ENCODE measurements around the gene UGT2B7. TPM values are rescaled to one million over a fixed set of nuclear protein-coding genes. Genes with fewer than 3 reads are reported as not detected.

Gene UGT2B7
- total and polyA plus RNA-seq, 2 donors (not counting 1 experiment from before 2014, with no cell fraction given) = not detected

GRCh38 chr4:69056921-69057550 is 39.2 kb upstream of the UGT2B7 start:
- intact Hi-C loops (cut with micrococcal nuclease) = no loop called here
- Histone ChIP-seq H3K79me2 (ENCODE audit: control insufficient read depth, insufficient read depth, low read length) (no peaks in the 10 kb centered on the region), H3K4me3 (ENCODE audit: control extremely low read depth in 1 of 5, extremely low read depth in 1 of 5, insufficient read depth in 1 of 5, low read depth in 2 of 5, low read length in 4 of 5) (no peak overlapping the region), H3K27me3 (replicated peaks in 1 of 4; ENCODE audit: control extremely low read depth in 1 of 4, control insufficient read depth in 3 of 4, insufficient read depth in 4 of 4, low read length in 3 of 4) (no peaks in the 10 kb centered on the region), H4K20me1 (ENCODE audit: control insufficient read depth, insufficient read depth, low read length, poor library complexity, severe bottlenecking) (no peaks in the 10 kb centered on the region), H3K4me2 (replicated peaks; ENCODE audit: low read depth, low read length, poor library complexity, severe bottlenecking) (no peak overlapping the region), H3K27ac (ENCODE audit: low read length in 2 of 2) (no peak overlapping the region), H3K9me3 (ENCODE audit: control extremely low read depth in 1 of 3, control insufficient read depth in 2 of 3, insufficient read depth in 1 of 3, low read length in 2 of 3) (no peaks in the 10 kb centered on the region), H3K9ac (ENCODE audit: low read length) (no peak overlapping the region), H3K4me1 (ENCODE audit: control insufficient read depth in 2 of 2, insufficient read depth in 2 of 2, low read length in 2 of 2) (no peaks in the 10 kb centered on the region), H3K36me3 (replicated peaks in 1 of 2; ENCODE audit: control extremely low read depth in 1 of 2, control insufficient read depth in 1 of 2, extremely low read depth in 1 of 2, insufficient read depth in 2 of 2, low read length in 1 of 2) (no peaks in the 10 kb centered on the region), H2AFZ (ENCODE audit: insufficient read depth, low read depth, low read length, poor library complexity, severe bottlenecking) (no peak overlapping the region)
- Mint-ChIP-seq H3K27me3 (no peaks in the 10 kb centered on the region), H3K4me1 (no peaks in the 10 kb centered on the region), H3K4me3 (no peak overlapping the region), H3K27ac (no peak overlapping the region), H3K9me3 (ENCODE audit: insufficient read depth) (no peaks in the 10 kb centered on the region)
- WGBS (ENCODE audit: insufficient coverage) = 0% methylated on average over 1 of the region's 4 CpGs
- ChIA-PET CTCF (no interaction called here), POLR2A (no interaction called here)
- DNase-seq (no peak), ATAC-seq (ENCODE audit: low read depth) (no peak)
- no peak for TF ChIP-seq EZH2 (IDR thresholded peaks at IDR 0.05; ENCODE audit: borderline replicate concordance, insufficient read depth, low read depth, low read length, poor library complexity, severe bottlenecking)
- no peak for TF ChIP-seq CTCF (IDR thresholded peaks at IDR 0.05)

GRCh38 chr4:69057620-69058409 is 38.5 kb upstream of the UGT2B7 start:
- no peaks in the 10 kb centered on the region for H3K27me3 ChIP-seq (replicated peaks in 1 of 4; ENCODE audit: control extremely low read depth in 1 of 4, control insufficient read depth in 3 of 4, insufficient read depth in 4 of 4, low read length in 3 of 4)
- TF ChIP-seq EZH2 (IDR thresholded peaks at IDR 0.05; ENCODE audit: borderline replicate concordance, insufficient read depth, low read depth, low read length, poor library complexity, severe bottlenecking) (no peak), CTCF (IDR thresholded peaks at IDR 0.05) (no peak)
- H3K4me2 ChIP-seq (replicated peaks; ENCODE audit: low read depth, low read length, poor library complexity, severe bottlenecking) = no peak overlapping the region

More at GRCh38 chr4:69057620-69058409, 38.5 kb upstream of the UGT2B7 start:
- no peaks in the 10 kb centered on the region for H3K4me1 ChIP-seq (ENCODE audit: control insufficient read depth in 2 of 2, insufficient read depth in 2 of 2, low read length in 2 of 2)
- H3K9ac ChIP-seq (ENCODE audit: low read length) = no peak overlapping the region
- H3K9me3 ChIP-seq (ENCODE audit: control extremely low read depth in 1 of 3, control insufficient read depth in 2 of 3, insufficient read depth in 1 of 3, low read length in 2 of 3) = no peaks in the 10 kb centered on the region
- no peak for DNase-seq
- no peaks in the 10 kb centered on the region for H4K20me1 ChIP-seq (ENCODE audit: control insufficient read depth, insufficient read depth, low read length, poor library complexity, severe bottlenecking)
- H3K4me3 ChIP-seq (ENCODE audit: control extremely low read depth in 1 of 5, extremely low read depth in 1 of 5, insufficient read depth in 1 of 5, low read depth in 2 of 5, low read length in 4 of 5) = no peak overlapping the region
- H3K27me3 Mint-ChIP-seq = no peaks in the 10 kb centered on the region
- H3K27ac ChIP-seq (ENCODE audit: low read length in 2 of 2) = no peak overlapping the region
- WGBS (ENCODE audit: insufficient coverage) = 69% methylated on average over 3 of the region's 5 CpGs
- ATAC-seq (ENCODE audit: low read depth) = no peak
- H3K9me3 Mint-ChIP-seq (ENCODE audit: insufficient read depth) = no peaks in the 10 kb centered on the region
- H3K27ac Mint-ChIP-seq = no peak overlapping the region
- no peaks in the 10 kb centered on the region for H3K4me1 Mint-ChIP-seq
- H3K4me3 Mint-ChIP-seq = no peak overlapping the region
- H3K36me3 ChIP-seq (replicated peaks in 1 of 2; ENCODE audit: control extremely low read depth in 1 of 2, control insufficient read depth in 1 of 2, extremely low read depth in 1 of 2, insufficient read depth in 2 of 2, low read length in 1 of 2) = no peaks in the 10 kb centered on the region
- ChIA-PET CTCF (no interaction called here), POLR2A (no interaction called here)
- H2AFZ ChIP-seq (ENCODE audit: insufficient read depth, low read depth, low read length, poor library complexity, severe bottlenecking) = no peak overlapping the region
- no peaks in the 10 kb centered on the region for H3K79me2 ChIP-seq (ENCODE audit: control insufficient read depth, insufficient read depth, low read length)
- intact Hi-C loops (cut with micrococcal nuclease) = no loop called here
